Kidney (tissue), 14 donors: Measurements from ENCODE around the gene STOX2. TPM values are rescaled to one million over a fixed set of nuclear protein-coding genes. Genes with fewer than 3 reads are reported as not detected.

ENCODE experiments used
- DNase-seq, 5 donors: peaks; one replicate each; pipeline ENCODE4 v3.0.0-alpha.2; 2013 to 2020
- FAIRE-seq: peaks from 2 replicates; lab custom pipeline; 2012; peaks lifted over from hg19 to GRCh38; lab: Jason Lieb, UNC
- H3K27ac ChIP-seq, 2 donors: one replicate each; pipeline ENCODE4 v1.7.0; 2013; ENCODE audit warnings: low read depth in 2 of 2, low read length in 2 of 2, inconsistent platforms in 1 of 2
- H3K27me3 ChIP-seq: one replicate; pipeline ENCODE4 v1.7.1; 2013; ENCODE audit warnings: low read length, inconsistent platforms; ENCODE audit not compliant: control insufficient read depth, insufficient read depth
- H3K36me3 ChIP-seq, 3 donors: one replicate each; pipeline versions ENCODE4 v1.7.0 to v1.7.1; 2013; ENCODE audit warnings: low read length in 3 of 3, control low read depth in 1 of 3, inconsistent platforms in 1 of 3; ENCODE audit not compliant: insufficient read depth in 3 of 3, control insufficient read depth in 2 of 3
- H3K4me1 ChIP-seq, 3 donors: one replicate each; pipeline versions ENCODE4 v1.7.0 to v1.7.1; 2013; ENCODE audit warnings: low read length in 3 of 3, inconsistent platforms in 1 of 3, low read depth in 1 of 3; ENCODE audit not compliant: control insufficient read depth in 2 of 3, insufficient read depth in 2 of 3
- H3K4me3 ChIP-seq, 3 donors: one replicate each; pipeline versions ENCODE4 v1.7.0 to v1.8.1; 2013; ENCODE audit warnings: low read length in 3 of 3, control low read depth in 1 of 3, inconsistent platforms in 1 of 3
- H3K9ac ChIP-seq, 3 donors: one replicate each; pipeline versions ENCODE4 v1.7.0 to v1.7.1; 2013; ENCODE audit warnings: low read length in 3 of 3, control low read depth in 1 of 3, inconsistent platforms in 1 of 3
- H3K9me3 ChIP-seq, 3 donors: one replicate each; pipeline versions ENCODE4 v1.7.0 to v1.7.1; 2013; ENCODE audit warnings: low read length in 3 of 3, control low read depth in 1 of 3, inconsistent platforms in 1 of 3; ENCODE audit not compliant: control insufficient read depth in 2 of 3, insufficient read depth in 1 of 3
- CTCF ChIP-seq: IDR thresholded peaks from 3 replicates; pipeline ENCODE4 v1.5.1; 2012; ENCODE audit warnings: mild to moderate bottlenecking, moderate library complexity, borderline replicate concordance; ENCODE audit not compliant: insufficient read depth; ENCODE audit errors: extremely low read depth
- intact Hi-C: fragments of 100-400 bp; cut with DNase I; formaldehyde crosslinking; loops from one replicate; pipeline ENCODE4 v1.11.1; 2022
- polyA plus RNA-seq: library from polyadenylated mRNA; stranded (reverse); fragments of 350-450 nt; fragmentation: Illumina TruSeq; extraction: RNeasy Lipid Tissue Mini Kit (QIAGEN cat#74804); gene quantifications from one replicate; pipeline ENCODE4 v1.2.3, GENCODE V29; 2014; ENCODE audit warnings: low read depth, low replicate concordance; ENCODE audit not compliant: insufficient read depth
- total RNA-seq: library from RNA; stranded (reverse); fragmentation: NEBNext Ultra II Directional; extraction: Animal tissue kit (Norgen Biotek cat#: 25700); gene quantifications from one replicate; pipeline ENCODE4 v1.2.1, GENCODE V29; 2021
- donor health status: control.
- donor health status: control.
- donor health status: control.
- donor health status: control.
- donor health status: control.
- donor health status: DM: yes; HTN: yes; CAD: no.
- donor health status: Normal renal cell carcinoma (clear cell type).

STOX2 gene
- total and polyA plus RNA-seq, 2 donors from 2014 or later, result 0.69 to 31.8 TPM

- intact Hi-C loops, result no loop called here
- no peak for TF ChIP-seq CTCF
- H3K27ac ChIP-seq, result no peak overlapping the region
- H3K27me3 ChIP-seq, result no peaks in the 10 kb centered on the region
- H3K9me3 ChIP-seq, result no peaks in the 10 kb centered on the region
- DNase-seq (no peak), FAIRE-seq (no peak)
- no peaks in the 10 kb centered on the region for H3K36me3 ChIP-seq
- no peak overlapping the region for H3K4me3 ChIP-seq
- H3K4me1 ChIP-seq, result no peaks in the 10 kb centered on the region
- H3K9ac ChIP-seq, result no peak overlapping the region
Observed at GRCh38 chr4:184000457-184001396, 95.6 kb downstream of the STOX2 start.

GRCh38 chr4:184003433-184003832 is 98.3 kb downstream of the STOX2 start:
- intact Hi-C loops, result no loop called here
- no peak for FAIRE-seq
- H3K4me3 ChIP-seq, result no peak overlapping the region

GRCh38 chr4:184007891-184008290 is 102.8 kb downstream of the STOX2 start:
- no peak for DNase-seq
- Histone ChIP-seq H3K4me1 (no peaks in the 10 kb centered on the region), H3K4me3 (no peak overlapping the region), H3K36me3 (peaks cover 0 to 9% (median 2%) of the 10 kb centered on the region in 3 donors), H3K9me3 (no peaks in the 10 kb centered on the region), H3K9ac (no peak overlapping the region), H3K27me3 (no peaks in the 10 kb centered on the region), H3K27ac (no peak overlapping the region)
- FAIRE-seq, result no peak
- intact Hi-C loops, result no loop called here
- TF ChIP-seq CTCF, result no peak

More at GRCh38 chr4:184003433-184003832, 98.3 kb downstream of the STOX2 start:
- DNase-seq, result no peak
- H3K4me1 ChIP-seq, result no peaks in the 10 kb centered on the region
- H3K9ac ChIP-seq, result no peak overlapping the region
- no peaks in the 10 kb centered on the region for H3K27me3 ChIP-seq
- H3K27ac ChIP-seq, result no peak overlapping the region
- peaks cover 0 to 4% (median 0%) of the 10 kb centered on the region in 3 donors for H3K36me3 ChIP-seq
- TF ChIP-seq CTCF, result no peak
- H3K9me3 ChIP-seq, result no peaks in the 10 kb centered on the region
